Measurements from ENCODE around the gene AUNIP. TPM values are rescaled to one million over a fixed set of nuclear protein-coding genes. Genes with fewer than 3 reads are reported as not detected.

AUNIP gene
- total RNA-seq, 1 experiment from 2014 or later: 12.1 TPM

DNA sequence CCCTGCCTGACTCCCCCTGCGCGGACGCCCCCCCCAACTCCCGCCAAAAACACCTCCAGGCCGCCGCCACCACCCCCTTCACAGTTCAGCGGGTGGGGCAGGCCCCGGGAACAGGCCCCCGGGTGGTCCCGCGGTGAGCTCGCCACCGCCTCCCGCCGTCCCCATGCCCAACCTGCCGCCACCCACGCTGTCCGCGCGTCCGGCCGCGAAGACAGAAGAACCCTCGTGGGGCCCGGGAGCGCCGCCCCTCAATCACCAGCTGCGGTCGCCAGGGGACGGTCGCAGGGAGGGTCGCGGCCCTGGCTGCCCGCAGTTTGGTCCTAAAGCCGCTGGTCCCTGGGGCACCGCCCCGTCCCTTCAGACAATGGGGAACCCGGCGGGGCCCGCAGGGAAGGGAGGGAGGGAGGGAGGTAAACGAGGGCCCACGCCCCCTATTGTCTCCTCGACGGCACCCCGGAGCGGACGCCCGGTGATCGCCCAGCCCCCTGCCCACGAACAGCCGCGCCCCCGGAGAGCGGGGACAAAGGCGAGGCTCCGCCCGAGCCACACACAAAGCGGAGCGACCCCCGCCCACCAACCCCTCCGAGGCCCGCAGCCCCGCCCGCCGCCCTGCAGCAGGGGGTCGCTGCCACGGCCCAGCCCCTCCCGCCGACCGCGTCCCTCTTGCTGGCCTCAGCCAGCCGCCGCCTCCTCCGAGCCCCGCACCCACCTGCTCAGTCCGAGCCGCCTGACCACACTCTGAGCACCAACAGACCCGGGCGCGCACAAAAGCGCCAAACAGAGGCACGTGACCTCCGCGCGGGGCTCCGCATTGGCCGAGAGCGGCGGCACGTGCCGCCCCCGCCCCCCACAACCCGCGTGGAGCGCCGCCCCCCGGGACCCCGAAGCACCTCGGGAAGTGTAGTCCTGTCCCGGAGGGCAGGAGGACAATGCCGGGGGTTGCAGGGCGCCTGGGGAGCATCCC lies 46.7 kb upstream of the AUNIP start, which contains the start of gene STMN1:
TSS of gene STMN1 (minus strand) at position 740 of the 964 bp plus-strand sequence. CDS start 1,743 bp downstream, outside the sequence.
- peak within 1 kb of the TSS; percentile 85 for H3K9ac ChIP-seq (ENCODE audit: low read length)
- no peaks in the 10 kb centered on the region for H3K9me2 ChIP-seq (ENCODE audit: insufficient read depth)
- no TSS peak for BruUV-seq (replicated peaks)
- H3K9me3 ChIP-seq (ENCODE audit: control insufficient read depth in 1 of 2, insufficient read depth in 1 of 2, low read depth in 1 of 2, low read length in 2 of 2): no peaks in the 10 kb centered on the region
- H4K20me1 ChIP-seq (ENCODE audit: insufficient read depth): peaks cover 10% of the 10 kb centered on the region
- peaks cover 44% of the 10 kb centered on the region for H3K79me2 ChIP-seq (ENCODE audit: insufficient read depth, low read length)
- POLR2A ChIA-PET: interaction anchor here (0.6 to 1.5 kb wide), 7 partner anchors 14 to 580 kb away, joined by 3 to 7 read pairs (median 3); no protein-coding TSS in a partner anchor
- peak within 1 kb of the TSS; percentile 76 for H3K27ac ChIP-seq (ENCODE audit: low read depth, low read length)
- no peaks in the 10 kb centered on the region for H3K27me3 ChIP-seq (ENCODE audit: insufficient read depth, low read length)
- ATAC-seq: peak; percentile 85
- H3K4me3 ChIP-seq (replicated peaks in 1 of 2; ENCODE audit: low read depth in 1 of 2, low read length in 2 of 2): peak within 1 kb of the TSS; percentile 74 to 83
- peak within 1 kb of the TSS; percentile 75 for H2AFZ ChIP-seq (ENCODE audit: low read depth, low read length, poor library complexity, severe bottlenecking)
- peaks cover 28 to 32% of the 10 kb centered on the region in 2 experiments for H3K36me3 ChIP-seq (ENCODE audit: control insufficient read depth in 1 of 2, insufficient read depth in 2 of 2, low read length in 2 of 2)
- intact Hi-C loops (cut with micrococcal nuclease): no loop called here
- CTCF ChIA-PET: interaction anchor here (1.2 to 3.3 kb wide), 3 partner anchors 10 to 92 kb away, joined by 3 to 22 read pairs (median 3); partner anchors contain the start of gene PAFAH2
- DNase-seq (ENCODE audit: low read depth, low spot score): peak; percentile 81
- peaks cover 5 to 23% of the 10 kb centered on the region in 2 experiments for H3K4me1 ChIP-seq (ENCODE audit: control insufficient read depth in 1 of 2, insufficient read depth in 2 of 2, low read length in 2 of 2)
- H3K4me2 ChIP-seq (ENCODE audit: low read length): peak within 1 kb of the TSS; percentile 93
- RAD21 ChIA-PET (ENCODE audit: low non-redundant PET in 1 of 2, low total read pairs in 2 of 2, uncharacterized antibody in 2 of 2, unreplicated experiment in 2 of 2): interaction anchor here in 1 of 2 experiments (0.5 kb wide), 1 partner anchor 75 kb away, joined by 9 read pairs; no protein-coding TSS in a partner anchor
- peak; percentile 76 for TF ChIP-seq TCF7L2 (IDR thresholded peaks at IDR 0.05; ENCODE audit: borderline replicate concordance, extremely low read depth, insufficient read depth, insufficient read length)
- TF ChIP-seq POLR2AphosphoS5 (IDR thresholded peaks at IDR 0.05; ENCODE audit: low read depth, low read length): peak; percentile 98
- TF ChIP-seq, protein P1, sequence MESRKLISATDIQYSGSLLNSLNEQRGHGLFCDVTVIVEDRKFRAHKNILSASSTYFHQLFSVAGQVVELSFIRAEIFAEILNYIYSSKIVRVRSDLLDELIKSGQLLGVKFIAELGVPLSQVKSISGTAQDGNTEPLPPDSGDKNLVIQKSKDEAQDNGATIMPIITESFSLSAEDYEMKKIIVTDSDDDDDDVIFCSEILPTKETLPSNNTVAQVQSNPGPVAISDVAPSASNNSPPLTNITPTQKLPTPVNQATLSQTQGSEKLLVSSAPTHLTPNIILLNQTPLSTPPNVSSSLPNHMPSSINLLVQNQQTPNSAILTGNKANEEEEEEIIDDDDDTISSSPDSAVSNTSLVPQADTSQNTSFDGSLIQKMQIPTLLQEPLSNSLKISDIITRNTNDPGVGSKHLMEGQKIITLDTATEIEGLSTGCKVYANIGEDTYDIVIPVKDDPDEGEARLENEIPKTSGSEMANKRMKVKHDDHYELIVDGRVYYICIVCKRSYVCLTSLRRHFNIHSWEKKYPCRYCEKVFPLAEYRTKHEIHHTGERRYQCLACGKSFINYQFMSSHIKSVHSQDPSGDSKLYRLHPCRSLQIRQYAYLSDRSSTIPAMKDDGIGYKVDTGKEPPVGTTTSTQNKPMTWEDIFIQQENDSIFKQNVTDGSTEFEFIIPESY (IDR thresholded peaks at IDR 0.05; ENCODE audit: extremely low read depth, insufficient replicate concordance, low read length): peak; percentile 15
- TF ChIP-seq ELF1 (IDR thresholded peaks at IDR 0.05; ENCODE audit: borderline replicate concordance, low read depth): no peak
- peak; percentile 83 for TF ChIP-seq EGR1 (IDR thresholded peaks at IDR 0.05; ENCODE audit: low read depth)
- no peak for TF ChIP-seq CEBPB (IDR thresholded peaks at IDR 0.05; ENCODE audit: low read depth)
- TF ChIP-seq, protein P2, sequence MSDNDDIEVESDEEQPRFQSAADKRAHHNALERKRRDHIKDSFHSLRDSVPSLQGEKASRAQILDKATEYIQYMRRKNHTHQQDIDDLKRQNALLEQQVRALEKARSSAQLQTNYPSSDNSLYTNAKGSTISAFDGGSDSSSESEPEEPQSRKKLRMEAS (IDR thresholded peaks at IDR 0.05): peak; percentile 89
- no peak for TF ChIP-seq CBX3 (IDR thresholded peaks at IDR 0.05; ENCODE audit: low read depth)
- peak; percentile 95 for TF ChIP-seq POLR2A (IDR thresholded peaks at IDR 0.05; ENCODE audit: borderline replicate concordance, extremely low read depth, insufficient read depth, insufficient read length)
- no peak for TF ChIP-seq FOSL1 (IDR thresholded peaks at IDR 0.05; ENCODE audit: low read depth)
- peak; percentile 82 for TF ChIP-seq SP1 (IDR thresholded peaks at IDR 0.05; ENCODE audit: low read depth)
- TF ChIP-seq, protein P3, sequence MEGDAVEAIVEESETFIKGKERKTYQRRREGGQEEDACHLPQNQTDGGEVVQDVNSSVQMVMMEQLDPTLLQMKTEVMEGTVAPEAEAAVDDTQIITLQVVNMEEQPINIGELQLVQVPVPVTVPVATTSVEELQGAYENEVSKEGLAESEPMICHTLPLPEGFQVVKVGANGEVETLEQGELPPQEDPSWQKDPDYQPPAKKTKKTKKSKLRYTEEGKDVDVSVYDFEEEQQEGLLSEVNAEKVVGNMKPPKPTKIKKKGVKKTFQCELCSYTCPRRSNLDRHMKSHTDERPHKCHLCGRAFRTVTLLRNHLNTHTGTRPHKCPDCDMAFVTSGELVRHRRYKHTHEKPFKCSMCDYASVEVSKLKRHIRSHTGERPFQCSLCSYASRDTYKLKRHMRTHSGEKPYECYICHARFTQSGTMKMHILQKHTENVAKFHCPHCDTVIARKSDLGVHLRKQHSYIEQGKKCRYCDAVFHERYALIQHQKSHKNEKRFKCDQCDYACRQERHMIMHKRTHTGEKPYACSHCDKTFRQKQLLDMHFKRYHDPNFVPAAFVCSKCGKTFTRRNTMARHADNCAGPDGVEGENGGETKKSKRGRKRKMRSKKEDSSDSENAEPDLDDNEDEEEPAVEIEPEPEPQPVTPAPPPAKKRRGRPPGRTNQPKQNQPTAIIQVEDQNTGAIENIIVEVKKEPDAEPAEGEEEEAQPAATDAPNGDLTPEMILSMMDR (IDR thresholded peaks at IDR 0.05 in 2 of 3, conservative IDR thresholded peaks at IDR 0.05 in 1 of 3; ENCODE audit: borderline replicate concordance in 1 of 3, insufficient read depth in 1 of 3, low read depth in 2 of 3, low read length in 2 of 3): 0 out of 6 replicates have a peak, but pooled peaks of 1 of the 3 experiments have one; percentile 7
- TF ChIP-seq JUND (IDR thresholded peaks at IDR 0.05): no peak
- TF ChIP-seq YY1 (IDR thresholded peaks at IDR 0.05; ENCODE audit: extremely low read depth, insufficient replicate concordance, low read depth, low read length): peak; percentile 53
- peak; percentile 67 for TF ChIP-seq SIN3A (IDR thresholded peaks at IDR 0.05; ENCODE audit: low read depth)
- TF ChIP-seq, protein P4, sequence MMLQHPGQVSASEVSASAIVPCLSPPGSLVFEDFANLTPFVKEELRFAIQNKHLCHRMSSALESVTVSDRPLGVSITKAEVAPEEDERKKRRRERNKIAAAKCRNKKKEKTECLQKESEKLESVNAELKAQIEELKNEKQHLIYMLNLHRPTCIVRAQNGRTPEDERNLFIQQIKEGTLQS (IDR thresholded peaks at IDR 0.05): no peak
- no peak for TF ChIP-seq EZH2 (IDR thresholded peaks at IDR 0.05)
- peak; percentile 26; the same call in 1 of the 2 replicates for TF ChIP-seq ZFX (IDR thresholded peaks at IDR 0.05)

All from HCT116 (cell line).